Activated CD4-positive, alpha-beta T cell treated with anti-CD3 and anti-CD28 coated beads, Interleukin-2, Interleukin-6, amounts not matched to agents 100 ng/mL and 50 ng/mL, durations not matched to agents 16 hours and 8 hours (primary cell): Measurements from ENCODE around the gene ALOX15B.
"Not testable (repeated sequence)": the region's sequence is repeated elsewhere in the genome, so short reads cannot be mapped to it uniquely, and the experiment has no call there.

Experiments used
- DNase-seq: peaks from one replicate; pipeline ENCODE4 v3.0.0-alpha.2; 2020

The ALOX15B gene

DNA sequence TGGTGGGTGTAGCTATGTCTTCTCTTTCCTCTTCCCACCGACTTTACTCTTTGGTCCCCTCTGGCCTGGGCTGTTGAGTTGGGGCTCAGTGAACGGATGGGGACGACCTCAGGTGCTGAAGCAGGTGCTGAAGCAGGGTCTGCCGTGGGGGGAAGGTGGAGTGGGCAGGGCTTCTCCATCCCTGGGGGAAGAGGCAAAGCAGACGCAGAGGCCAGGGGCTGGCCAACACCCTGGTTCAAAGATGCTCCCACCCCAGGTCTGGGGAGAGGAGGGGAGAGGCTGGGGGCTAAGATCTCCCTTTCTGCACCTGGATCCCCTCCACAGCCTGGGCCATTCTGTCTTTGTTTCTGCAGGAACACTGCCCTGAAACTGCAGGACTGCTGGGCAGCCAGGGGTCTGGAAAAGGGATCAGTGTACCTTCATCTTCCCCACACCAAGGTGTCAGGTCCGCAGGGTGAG lies 25.7 kb downstream of the ALOX15B start:
- DNase-seq = no peak

- no peak for DNase-seq
Measured at GRCh38 chr17:8066841-8067775, 28.2 kb downstream of the ALOX15B start.

- no peak for DNase-seq
Measured at GRCh38 chr17:8067806-8068205, 28.9 kb downstream of the ALOX15B start.

DNA sequence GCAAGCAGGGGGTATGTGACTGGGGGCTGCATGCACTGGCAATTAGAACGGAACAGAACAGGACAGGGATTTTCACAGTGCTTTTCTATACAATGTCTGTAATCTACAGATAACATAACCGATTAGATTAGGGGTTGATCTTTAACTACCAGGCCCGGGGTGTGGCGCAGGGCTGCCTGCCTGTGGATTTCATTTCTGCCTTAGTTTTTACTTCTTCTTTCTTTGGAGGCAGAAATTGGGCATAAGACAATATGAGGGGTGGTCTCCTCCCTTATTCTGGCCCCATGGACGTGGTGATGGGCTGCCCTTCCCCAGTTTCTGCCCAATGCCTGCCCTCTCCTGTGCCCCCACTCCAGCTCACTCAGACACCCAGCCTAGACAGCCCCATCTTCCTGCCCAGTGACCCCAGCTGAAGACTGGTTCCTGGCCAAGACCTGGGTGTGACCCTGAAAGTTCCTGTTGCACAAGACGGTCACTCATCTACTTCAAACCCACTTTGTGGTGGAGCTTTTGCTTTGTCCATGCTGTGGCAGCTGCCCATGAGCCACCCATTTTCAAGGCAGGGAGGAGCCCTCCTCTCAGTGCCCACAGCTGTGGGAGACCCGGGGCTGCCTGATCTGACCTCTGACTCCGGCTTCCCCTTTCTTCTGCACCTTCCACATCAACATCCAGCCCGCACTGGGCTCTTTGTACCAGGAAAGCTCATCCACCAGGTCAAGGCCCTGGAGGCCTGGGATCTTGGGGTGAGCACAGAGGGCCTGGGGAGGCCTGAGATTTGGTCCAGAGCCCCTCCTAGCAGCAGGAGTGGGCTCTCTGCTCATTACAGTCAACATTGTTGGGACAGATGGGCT lies 30.1 kb downstream of the ALOX15B start:
- DNase-seq = no peak

DNA sequence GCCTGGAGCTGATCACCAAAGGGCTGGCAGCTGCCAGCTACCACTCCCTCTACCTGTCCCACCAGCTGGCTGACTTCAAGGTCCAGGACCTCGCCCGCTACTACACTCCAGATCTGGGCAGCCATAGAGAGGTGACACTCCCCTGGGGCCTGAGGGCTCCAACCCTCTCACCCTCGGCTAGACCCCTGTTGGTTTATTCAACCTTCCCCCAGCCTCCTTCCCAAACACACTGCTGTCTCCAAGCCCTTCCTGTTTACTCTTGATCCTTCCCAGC lies 30.7 kb downstream of the ALOX15B start:
- DNase-seq = no peak

GRCh38 chr17:8071496-8071895 lies 32.6 kb downstream of the ALOX15B start:
- DNase-seq = no peak

DNA sequence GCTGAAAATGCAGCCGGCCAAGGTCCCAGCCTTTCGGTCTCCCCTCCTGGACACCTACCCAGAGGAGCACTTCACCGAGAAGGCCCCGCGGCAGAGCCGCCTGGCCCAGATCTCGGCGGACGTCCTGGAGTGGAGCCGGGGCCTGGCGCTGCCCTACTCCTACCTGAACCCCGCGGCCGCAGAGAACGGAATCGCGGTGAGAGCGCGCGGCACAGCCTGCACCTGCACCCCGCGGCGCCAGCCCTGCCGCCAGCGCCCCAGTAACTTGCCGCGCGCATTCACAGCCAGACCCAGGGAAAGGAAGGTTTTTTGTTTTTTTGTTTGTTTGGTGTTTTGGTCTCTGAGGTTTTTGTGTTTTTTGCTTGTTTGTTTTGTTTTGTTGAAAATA lies 33.5 kb downstream of the ALOX15B start:
- DNase-seq = no peak

DNA sequence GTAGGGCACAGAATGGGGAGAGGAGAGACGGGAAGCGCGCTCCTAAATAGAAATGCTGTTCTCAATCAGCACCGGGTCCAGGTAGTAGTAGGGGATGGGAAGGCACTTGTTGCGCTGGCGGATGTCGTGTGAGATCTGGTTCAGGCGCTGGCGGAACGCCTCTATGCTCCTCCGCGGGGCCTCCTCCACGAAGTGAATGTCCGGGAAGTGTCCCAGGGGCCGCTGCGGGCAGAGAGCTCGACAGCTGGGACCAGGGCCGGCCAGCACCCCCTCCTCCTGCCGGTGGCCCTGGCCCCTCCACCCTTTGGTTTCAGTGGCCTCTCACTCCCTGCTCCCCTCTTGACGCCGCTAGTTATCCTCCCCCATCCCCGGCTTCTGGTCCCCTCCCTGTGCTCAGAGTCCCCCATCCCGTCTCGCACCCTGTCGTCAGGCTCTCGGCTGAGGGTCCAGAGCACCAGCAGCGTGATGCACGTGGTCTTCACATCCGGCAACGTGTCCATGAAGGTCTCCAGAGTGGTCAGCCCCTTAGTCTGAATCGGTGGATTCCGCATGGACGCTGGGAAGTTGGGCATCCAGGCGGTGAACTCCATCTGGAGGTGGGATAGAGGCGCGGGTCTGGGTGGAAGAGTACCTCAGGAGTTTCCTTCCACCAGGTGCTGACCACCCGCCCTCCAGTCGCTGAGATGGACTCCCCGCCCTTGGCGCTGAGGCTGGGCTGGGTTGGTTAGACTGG lies 34.0 kb downstream of the ALOX15B start:
- DNase-seq = peak; percentile 13

GRCh38 chr17:8073627-8074484 lies 35.0 kb downstream of the ALOX15B start:
- DNase-seq = peak; percentile 88

- DNase-seq = no peak
Measured at GRCh38 chr17:8074554-8074953, 35.7 kb downstream of the ALOX15B start.

DNA sequence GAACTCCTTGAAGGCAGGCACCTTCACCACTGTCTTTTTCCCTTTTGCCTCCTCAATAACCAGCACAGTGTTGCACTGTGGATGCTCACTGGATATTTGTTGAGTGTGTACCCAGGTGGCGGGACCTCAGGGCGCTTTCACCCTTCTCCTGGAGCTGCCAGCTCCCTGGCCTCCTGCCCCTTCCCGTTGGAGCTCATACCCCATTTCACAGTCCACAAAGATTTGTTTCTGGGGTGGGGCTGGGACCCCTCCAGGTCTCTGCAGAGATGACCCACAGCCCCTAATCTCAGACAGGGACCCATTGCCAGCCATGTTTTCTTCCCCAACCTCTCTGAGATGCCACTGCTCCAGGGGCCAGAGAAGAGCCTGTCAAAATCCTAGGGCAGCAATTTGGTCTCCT lies 36.2 kb downstream of the ALOX15B start:
- DNase-seq = no peak

DNA sequence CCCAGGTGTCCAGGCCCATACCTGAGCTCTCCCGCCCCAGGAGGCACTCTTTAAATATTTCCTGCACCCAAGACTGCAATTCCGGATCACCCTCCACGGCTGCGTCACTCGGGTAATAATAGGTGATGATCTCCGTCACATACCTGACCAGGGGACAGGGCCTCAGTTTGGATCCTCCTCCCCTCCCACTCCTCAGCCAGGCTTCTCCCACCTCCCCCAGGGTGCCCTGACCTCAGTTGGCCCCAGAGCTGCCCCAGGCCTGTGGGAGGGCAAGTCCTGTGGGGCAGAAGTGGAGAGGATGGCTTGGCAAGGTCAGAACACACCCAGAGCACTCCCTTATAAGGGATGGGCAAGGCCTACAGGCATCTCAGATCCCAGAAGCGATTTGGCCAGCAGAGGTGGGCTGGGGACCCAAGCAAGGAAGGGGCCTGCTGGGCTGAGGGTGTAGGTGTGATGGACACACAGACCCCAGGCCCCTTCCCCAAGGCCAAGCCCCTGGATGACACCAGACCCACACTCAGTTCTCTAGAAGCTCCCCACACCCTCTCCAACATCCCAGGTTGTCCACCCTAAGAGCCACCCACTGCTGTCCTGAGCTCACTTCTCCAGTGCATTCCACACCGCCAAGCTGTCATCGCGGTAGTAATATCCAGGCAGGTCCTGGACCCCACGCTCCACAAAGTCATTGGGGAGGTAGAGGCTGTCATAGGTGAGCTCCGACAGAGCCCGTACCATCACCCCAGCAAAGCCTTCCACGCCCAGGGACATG lies 36.9 kb downstream of the ALOX15B start:
- no peak for DNase-seq

GRCh38 chr17:8076502-8077266 lies 37.8 kb downstream of the ALOX15B start:
- DNase-seq = no peak

- not testable (repeated sequence) for DNase-seq
Measured at GRCh38 chr17:8077939-8078338, 39.1 kb downstream of the ALOX15B start.

DNA sequence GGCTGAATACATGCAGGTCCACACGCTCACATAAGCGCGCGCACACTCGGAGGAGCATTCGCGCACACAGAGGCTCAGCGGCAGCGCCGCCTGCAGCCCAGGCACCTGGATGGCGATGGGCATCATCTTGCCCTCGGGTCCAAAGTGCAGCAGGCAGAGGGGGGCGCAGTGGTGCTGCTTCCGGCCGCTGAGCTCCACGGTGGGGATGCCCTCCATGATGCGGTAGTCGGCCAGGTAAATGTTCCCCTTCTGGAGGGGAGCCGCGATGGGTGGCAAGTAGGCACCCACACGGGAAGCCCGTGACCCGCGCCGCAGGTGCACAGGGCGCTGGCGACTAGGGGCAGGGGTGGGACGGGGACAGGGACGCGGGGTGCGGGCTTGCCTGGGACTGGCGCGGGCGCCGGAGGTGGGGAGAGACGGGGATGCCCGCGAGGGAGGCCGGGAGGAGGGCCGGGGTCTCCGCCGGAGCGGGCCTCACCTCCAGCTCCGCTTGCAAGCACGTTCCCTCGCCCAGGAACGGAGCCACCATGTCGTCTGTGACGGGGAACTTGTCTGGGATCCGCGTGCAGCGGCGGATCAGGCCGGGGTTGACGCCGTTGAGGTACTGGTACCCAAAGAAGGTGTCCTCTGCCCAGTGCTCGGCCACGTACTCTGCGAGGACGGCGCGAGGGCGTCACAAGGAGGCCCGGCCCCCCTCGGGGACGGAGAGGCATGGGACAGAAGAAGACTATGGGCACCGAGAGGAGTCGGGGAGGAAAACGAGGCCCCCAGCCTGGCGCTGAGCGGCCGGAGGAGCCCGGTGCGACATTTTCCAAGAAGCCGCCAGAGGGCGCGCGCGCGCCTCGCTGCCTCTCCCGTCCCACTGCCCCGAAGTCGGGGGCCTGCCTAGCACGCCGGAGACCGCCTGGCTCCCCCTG lies 40.7 kb downstream of the ALOX15B start:
- DNase-seq = peak; percentile 90

DNA sequence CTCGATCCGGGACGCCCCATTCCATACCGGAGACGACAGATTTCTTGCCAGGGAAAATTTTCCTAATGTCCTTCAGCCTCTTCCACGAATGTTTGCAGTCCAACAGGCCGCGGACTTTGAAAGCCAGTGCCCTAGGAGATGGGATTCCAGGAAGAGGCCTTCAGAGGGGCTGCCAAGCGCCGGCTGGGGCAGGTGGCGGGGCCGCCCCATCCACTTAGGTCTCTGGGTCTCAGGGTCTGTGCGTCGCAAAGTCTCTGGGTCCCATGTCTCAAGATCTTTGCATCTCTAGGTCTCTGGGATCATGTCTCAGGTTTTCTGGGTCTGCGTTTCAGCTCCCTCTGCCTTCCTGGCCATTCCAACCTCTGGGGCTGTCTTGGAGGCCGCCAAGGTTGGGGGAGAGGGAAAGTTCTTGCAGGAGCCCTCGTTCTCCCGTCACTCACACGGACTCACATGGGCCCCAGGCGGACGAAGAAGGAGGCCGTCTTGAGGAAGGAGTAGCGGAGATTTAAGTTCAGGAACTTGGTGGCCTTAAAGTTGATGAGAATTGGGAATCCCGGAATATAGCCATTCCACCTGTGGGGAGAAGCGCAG lies 41.4 kb downstream of the ALOX15B start:
- no peak for DNase-seq

GRCh38 chr17:8080799-8081219 lies 42.0 kb downstream of the ALOX15B start:
- no peak for DNase-seq

DNA sequence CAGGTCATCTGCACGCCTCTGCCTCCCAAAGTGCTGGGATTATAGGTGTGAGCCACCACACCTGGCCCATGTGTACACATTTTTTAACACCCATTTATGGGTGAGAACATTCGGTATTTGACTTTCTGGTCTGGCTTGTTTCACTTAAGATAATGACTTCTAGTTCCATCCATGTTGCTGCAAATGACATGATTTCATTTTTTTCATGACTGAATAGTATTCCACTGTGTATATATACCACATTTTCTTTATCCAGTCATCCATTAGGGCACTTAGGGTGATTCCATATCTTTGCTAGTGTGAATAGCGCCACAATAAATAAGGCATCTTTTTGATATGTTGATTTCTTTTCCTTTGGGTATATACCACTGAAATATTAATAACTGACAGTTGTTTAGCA lies 43.0 kb downstream of the ALOX15B start:
- no peak for DNase-seq

DNA sequence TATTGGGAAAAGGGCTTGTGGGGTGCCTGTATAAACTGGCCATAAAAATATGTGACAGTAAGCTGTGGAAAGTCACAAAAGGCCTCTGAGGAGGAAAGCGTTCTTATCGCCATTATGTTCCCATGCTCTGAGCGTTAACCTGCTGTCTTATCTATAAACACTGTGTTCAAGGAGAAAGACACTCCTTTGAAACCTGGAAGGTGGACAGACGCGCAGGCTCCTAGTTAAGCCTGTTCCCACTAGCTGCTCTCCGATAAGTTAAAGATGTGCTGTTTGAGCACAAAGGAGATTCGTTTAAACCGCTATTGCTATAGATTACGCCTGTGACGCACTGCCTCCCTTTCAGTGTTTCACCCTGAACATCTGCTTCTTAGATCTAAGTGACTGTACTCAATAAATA lies 43.4 kb downstream of the ALOX15B start:
- no peak for DNase-seq
